Vagina (tissue), 2 donors: ENCODE measurements around the gene DNAJC21.

Experiments used
- CTCF ChIP-seq, 3 experiments: fragments of 450-650 bp in 2 of 3; fragments of 200-600 bp in 1 of 3; sonication (generic) in 1 of 3; IDR thresholded peaks; one replicate each; pipeline ENCODE4 v1.5.1; 2017 to 2019; ENCODE audit warnings: antibody characterized with exemption in 3 of 3, mild to moderate bottlenecking in 2 of 3, moderate library complexity in 2 of 3
- POLR2A ChIP-seq, 2 donors: fragments of 450-650 bp; IDR thresholded peaks; one replicate each; pipeline ENCODE4 v1.6.1; 2017; ENCODE audit warnings: antibody characterized with exemption in 2 of 2, mild to moderate bottlenecking in 2 of 2, moderate library complexity in 2 of 2

- TF ChIP-seq CTCF (IDR thresholded peaks at IDR 0.05) (no peak), POLR2A (IDR thresholded peaks at IDR 0.05) (no peak)
These were observed 68.9 kb downstream of the DNAJC21 start for GRCh38 chr5:34998058-34998789.
